Measurements from ENCODE around the gene FRMPD4. TPM values are rescaled to one million over a fixed set of nuclear protein-coding genes. Genes with fewer than 3 reads are reported as not detected.

FRMPD4 gene
- total and polyA plus RNA-seq, 2 of the 13 experiments (the other 11 are each of a cell fraction or from before 2014, with no cell fraction given): not detected

GRCh38 chrX:12145402-12145801 lies 7.1 kb downstream of the FRMPD4 start:
- in situ Hi-C loops (cut with HindIII; ENCODE audit: extremely low pct_ligation_motif_present, low pct_unique_long_range_greater_than_20kb): no loop called here
- TF ChIP-seq BATF2 (CRISPR knock-in tag; IDR thresholded peaks at IDR 0.05) (no peak), ZNF468 (CRISPR knock-in tag; IDR thresholded peaks at IDR 0.05) (no peak), NR2C2 (CRISPR knock-in tag; IDR thresholded peaks at IDR 0.05; ENCODE audit: borderline replicate concordance) (no peak), MXD4 (CRISPR knock-in tag; IDR thresholded peaks at IDR 0.05) (no peak), PITX1 (CRISPR knock-in tag; IDR thresholded peaks at IDR 0.05) (no peak), ATF3 (CRISPR knock-in tag; IDR thresholded peaks at IDR 0.05) (no peak), ZNF280B (CRISPR knock-in tag; IDR thresholded peaks at IDR 0.05; ENCODE audit: borderline replicate concordance) (no peak), FOXK2 (IDR thresholded peaks at IDR 0.05) (no peak), FOXJ3 (CRISPR knock-in tag; IDR thresholded peaks at IDR 0.05; ENCODE audit: borderline replicate concordance) (no peak), MIER2 (CRISPR knock-in tag; IDR thresholded peaks at IDR 0.05) (no peak), NR2F2 (IDR thresholded peaks at IDR 0.05; ENCODE audit: borderline replicate concordance, low read depth) (no peak), HOXD1 (CRISPR knock-in tag; IDR thresholded peaks at IDR 0.05) (no peak), MAF1 (CRISPR knock-in tag; IDR thresholded peaks at IDR 0.05; ENCODE audit: borderline replicate concordance) (no peak), ZZZ3 (CRISPR knock-in tag; IDR thresholded peaks at IDR 0.05; ENCODE audit: borderline replicate concordance) (no peak), SMAD9 (CRISPR knock-in tag; IDR thresholded peaks at IDR 0.05) (no peak), SALL1 (CRISPR knock-in tag; IDR thresholded peaks at IDR 0.05) (no peak), CTCF (CRISPR knock-in tag; IDR thresholded peaks at IDR 0.05) (no peak)
- Histone ChIP-seq H3K9ac (ENCODE audit: insufficient read depth, low read depth, low read length) (no peak overlapping the region), H3K36me3 (replicated peaks in 1 of 2; ENCODE audit: control insufficient read depth in 1 of 2, insufficient read depth in 2 of 2, low read length in 2 of 2) (no peaks in the 10 kb centered on the region), H3K27ac (ENCODE audit: extremely low read length, insufficient read depth, low read length) (no peak overlapping the region), H3K27me3 (ENCODE audit: control insufficient read depth in 1 of 2, insufficient read depth in 2 of 2, low read length in 2 of 2) (no peaks in the 10 kb centered on the region), H3K4me2 (ENCODE audit: low read depth, low read length) (no peak overlapping the region), H2AFZ (ENCODE audit: low read length) (no peak overlapping the region), H3K9me3 (ENCODE audit: low read length) (no peaks in the 10 kb centered on the region), H3K79me2 (ENCODE audit: insufficient read depth, low read length) (no peaks in the 10 kb centered on the region), H4K20me1 (ENCODE audit: insufficient read depth, low read length) (no peaks in the 10 kb centered on the region), H3K4me1 (ENCODE audit: insufficient read depth, low read length) (no peaks in the 10 kb centered on the region), H3K4me3 (replicated peaks in 1 of 3; ENCODE audit: insufficient read depth in 1 of 3, low read depth in 2 of 3, low read length in 3 of 3) (no peak overlapping the region)
- ATAC-seq (no peak), DNase-seq (ENCODE audit: low spot score) (no peak), FAIRE-seq (no peak)
- ChIA-PET CTCF (ENCODE audit: low intra/inter-chr PET ratio, low total read pairs) (no interaction called here), POLR2A (no interaction called here)
- BruUV-seq (replicated peaks): no TSS peak
- intact Hi-C loops (cut with micrococcal nuclease; ENCODE audit: unreplicated experiment): no loop called here
- 31% methylated on average over 2 of the region's 2 CpGs for WGBS (ENCODE audit: low lambda C conversion rate)

Data from HepG2 (cell line).